AG08396 (cell line): ENCODE data around the gene SCRT2.

Experiments used
- DNase-seq: peaks from one replicate; pipeline ENCODE4 v3.0.0; 2012; ENCODE audit warnings: low spot score, mixed read lengths

SCRT2 gene

DNA sequence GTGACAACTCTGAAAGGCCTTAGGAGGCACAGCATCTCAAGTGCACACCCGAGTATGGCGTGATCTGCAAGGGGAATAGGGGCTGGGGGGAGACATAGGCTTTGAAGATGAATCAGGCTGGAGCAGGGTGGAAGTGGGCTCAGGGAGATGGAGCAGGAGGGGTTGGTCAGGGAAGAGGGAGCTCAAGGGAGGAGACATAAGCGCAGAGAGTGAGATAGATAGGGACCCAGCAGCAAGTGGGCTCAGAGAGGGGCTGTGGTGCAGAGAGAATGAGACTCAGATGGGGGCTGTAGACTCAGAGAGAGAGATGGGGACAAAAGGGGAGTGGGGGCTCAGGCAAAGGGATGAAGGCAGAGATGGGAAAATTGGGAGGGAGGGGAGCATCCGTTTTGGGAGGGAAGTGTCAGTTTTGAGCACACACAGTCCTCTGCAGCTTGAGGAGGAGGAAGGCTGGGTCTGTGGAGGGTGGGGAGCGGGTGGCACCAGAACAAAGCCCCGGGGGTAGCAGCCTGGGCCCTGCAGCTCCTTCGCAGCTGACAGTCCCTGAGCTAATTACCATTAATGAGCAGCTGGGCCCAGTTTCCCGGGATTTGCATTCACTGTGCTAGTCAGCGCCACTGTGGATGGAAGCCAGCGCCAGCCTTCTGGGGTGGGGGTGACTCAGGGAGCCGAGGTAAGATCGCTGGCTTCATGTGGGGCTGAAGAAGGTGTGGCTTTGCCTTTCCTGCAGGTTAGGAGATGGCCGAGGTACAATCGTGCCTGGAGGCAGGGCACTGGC lies 41.3 kb downstream of the SCRT2 start:
- DNase-seq = no peak

GRCh38 chr20:631101-631500 lies 44.5 kb downstream of the SCRT2 start:
- no peak for DNase-seq

- no peak for DNase-seq
Measured at GRCh38 chr20:626579-626978, 49.0 kb downstream of the SCRT2 start.

GRCh38 chr20:625360-625932 lies 50.2 kb downstream of the SCRT2 start:
- no peak for DNase-seq

DNA sequence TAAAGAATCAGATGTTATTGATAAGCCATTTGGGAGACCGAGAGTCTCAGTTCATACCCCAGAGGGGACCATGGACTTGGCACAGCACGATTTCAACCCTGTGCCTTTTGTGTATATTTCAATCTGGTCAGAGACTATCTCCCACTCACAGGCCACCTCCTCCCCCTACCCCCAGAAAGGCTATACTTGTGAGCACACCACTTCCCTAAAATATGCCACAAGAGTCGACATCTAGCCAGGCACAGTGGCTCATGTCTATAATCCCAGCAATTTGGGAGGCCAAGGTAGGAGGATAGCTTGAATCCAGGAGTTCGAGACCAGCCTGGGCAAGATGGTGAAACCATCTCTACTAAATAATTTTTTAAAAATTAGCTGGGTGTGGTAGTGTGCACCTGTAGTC lies 51.9 kb downstream of the SCRT2 start:
- DNase-seq = no peak

GRCh38 chr20:623021-623420 lies 52.6 kb downstream of the SCRT2 start:
- no peak for DNase-seq

GRCh38 chr20:622161-622560 lies 53.4 kb downstream of the SCRT2 start:
- DNase-seq = no peak

DNA sequence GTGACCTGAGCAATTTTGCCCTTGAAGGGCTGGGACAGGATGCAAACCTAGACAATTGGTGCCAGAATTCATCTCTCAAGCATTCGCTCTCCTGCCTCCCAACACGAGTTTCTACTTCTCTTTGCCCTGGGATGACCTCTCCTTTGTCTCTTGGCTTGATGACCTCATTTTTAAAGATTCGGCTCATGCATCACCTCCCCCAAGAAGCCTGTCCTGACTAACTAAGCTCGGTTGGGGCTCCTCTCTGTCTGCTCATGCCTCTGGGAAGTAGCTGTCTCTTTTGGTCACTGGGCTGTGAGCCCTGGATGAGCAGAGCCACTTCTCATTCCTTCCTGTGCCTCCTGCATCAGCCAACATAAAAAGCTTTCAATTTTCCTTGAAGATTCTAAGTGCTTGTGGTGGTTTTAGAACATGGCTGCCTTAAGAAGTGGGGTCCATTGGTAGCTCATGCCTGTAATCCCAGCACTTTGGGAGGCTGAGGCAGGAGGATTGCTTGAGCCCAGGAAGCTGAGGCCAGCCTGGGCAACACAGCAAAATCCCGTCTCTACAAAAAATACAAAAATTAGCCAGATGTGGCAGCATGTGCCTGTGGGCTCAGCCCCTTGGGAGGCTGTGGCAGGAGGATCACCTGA lies 54.4 kb downstream of the SCRT2 start:
- DNase-seq = no peak

DNA sequence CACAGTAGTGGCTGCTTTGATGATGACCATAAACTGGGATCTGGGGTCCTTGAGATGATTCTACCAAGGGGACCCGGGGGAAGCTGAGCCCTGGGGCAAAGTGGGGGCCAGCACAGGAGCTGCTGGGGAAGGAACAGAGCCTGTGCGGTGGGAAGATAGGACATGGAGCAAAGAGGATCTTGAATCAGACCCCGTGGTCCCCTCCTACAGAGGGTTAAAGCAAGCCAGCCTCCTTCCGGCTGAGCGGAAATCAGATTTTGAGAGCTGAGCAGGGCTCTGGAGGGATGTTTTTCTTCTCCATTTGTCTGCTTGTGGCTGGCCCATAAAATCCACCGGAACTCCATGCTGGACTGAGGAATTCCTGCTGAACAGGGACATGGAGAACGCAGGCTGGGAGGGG lies 55.4 kb downstream of the SCRT2 start:
- DNase-seq = no peak

GRCh38 chr20:618980-619379 lies 56.6 kb downstream of the SCRT2 start:
- no peak for DNase-seq

DNA sequence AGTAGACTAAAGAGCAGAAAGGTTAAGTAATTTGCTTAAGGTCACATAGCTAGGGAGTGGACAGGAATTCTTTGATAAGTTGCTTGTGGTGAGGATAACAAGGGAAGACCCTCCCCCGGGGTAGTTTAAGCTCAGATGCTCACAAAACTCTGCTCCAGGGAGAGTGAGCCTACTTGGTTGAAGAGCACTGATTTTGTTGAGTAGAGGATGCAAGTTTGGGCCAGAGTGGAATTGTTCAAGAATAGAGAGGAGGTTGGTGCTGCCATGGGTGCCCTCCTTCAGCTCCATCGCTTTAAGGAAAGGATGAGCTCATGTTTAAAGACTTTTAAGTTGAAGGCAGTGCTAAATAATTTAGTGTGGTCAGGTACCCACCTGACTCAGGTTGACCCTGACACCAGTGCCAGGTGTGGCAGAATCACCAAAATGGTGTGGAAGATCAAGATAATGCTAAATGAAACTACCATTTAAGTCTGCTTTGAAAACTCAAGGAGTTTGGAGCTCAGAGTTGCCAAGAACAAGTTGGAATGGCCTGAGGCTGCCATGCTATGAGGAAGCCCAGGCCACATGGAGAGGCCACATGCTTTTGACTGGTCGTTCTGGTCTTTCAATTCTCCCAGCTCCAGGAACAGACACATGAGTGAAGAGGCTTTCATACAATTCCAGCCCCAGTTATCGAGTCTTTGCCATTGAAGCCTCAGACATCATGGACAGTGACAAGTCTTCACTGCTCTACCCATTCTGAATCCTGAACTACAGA lies 57.5 kb downstream of the SCRT2 start:
- no peak for DNase-seq

DNA sequence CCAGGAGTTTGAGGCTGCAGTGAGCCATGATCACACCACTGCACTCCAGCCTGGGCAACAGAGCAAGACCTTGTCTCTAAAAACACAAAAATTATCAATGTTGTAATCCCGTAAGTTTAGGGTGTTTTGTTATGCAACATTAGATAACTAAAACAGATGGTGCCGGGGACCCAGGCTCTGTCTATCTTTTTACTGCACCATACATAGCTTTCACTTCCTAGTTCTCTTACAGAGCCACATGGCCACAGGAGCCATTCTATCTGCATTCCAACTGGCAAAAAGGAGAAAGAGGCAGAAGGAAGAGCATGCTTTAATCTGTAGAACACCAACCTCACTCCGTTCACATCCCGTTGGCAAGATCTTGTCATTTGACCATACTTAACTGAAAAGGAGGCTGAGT lies 60.1 kb downstream of the SCRT2 start:
- no peak for DNase-seq

DNA sequence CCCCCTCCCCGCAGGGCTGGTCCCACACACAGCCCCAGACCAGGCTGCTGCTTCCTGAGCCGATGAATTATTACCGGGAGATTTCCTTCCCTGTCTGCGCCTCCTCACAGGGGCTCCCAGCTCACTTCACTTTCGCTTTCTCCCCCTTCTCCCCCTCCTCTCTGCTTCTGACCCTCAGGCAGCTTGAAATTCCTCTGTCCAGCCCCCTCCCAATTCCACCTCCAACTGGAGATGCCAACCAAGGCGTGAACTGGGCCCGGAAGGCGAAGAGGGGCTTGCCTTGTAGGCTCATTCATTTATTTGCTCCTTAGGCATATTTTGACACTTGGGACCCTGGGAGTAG lies 63.8 kb downstream of the SCRT2 start:
- no peak for DNase-seq
